Glutamatergic neuron (in vitro differentiated cells): Measurements from ENCODE around the gene PEX14. TPM values are rescaled to one million over a fixed set of nuclear protein-coding genes. Genes with fewer than 3 reads are reported as not detected.

ENCODE experiments used
- DNase-seq: peaks from one replicate; pipeline ENCODE4 v3.0.0; 2022
- H3K27ac Mint-ChIP-seq: one replicate; pipeline ENCODE4 v1.8.0; 2020; ENCODE audit warnings: mild to moderate bottlenecking, mixed read lengths, inconsistent platforms; ENCODE audit not compliant: unreplicated experiment
- H3K27me3 Mint-ChIP-seq: one replicate; pipeline ENCODE4 v1.8.0; 2020; ENCODE audit warnings: mild to moderate bottlenecking, moderate library complexity, mixed read lengths, inconsistent platforms; ENCODE audit not compliant: unreplicated experiment
- H3K36me3 Mint-ChIP-seq: one replicate; pipeline ENCODE4 v1.8.0; 2020; ENCODE audit warnings: mild to moderate bottlenecking, mixed read lengths, inconsistent platforms; ENCODE audit not compliant: unreplicated experiment
- H3K4me1 Mint-ChIP-seq: one replicate; pipeline ENCODE4 v1.8.0; 2020; ENCODE audit warnings: mild to moderate bottlenecking, low read depth, mixed read lengths, inconsistent platforms; ENCODE audit not compliant: unreplicated experiment
- H3K4me3 Mint-ChIP-seq: one replicate; pipeline ENCODE4 v1.8.0; 2020; ENCODE audit warnings: mild to moderate bottlenecking, mixed read lengths, inconsistent platforms; ENCODE audit not compliant: unreplicated experiment
- H3K9me3 Mint-ChIP-seq: one replicate; pipeline ENCODE4 v1.8.0; 2020; ENCODE audit warnings: mild to moderate bottlenecking, moderate library complexity, mixed read lengths, inconsistent platforms; ENCODE audit not compliant: unreplicated experiment
- CTCF ChIP-seq: fragments of 200-600 bp; sonication (generic); IDR thresholded peaks from one replicate; pipeline ENCODE4 v1.5.0; 2021; ENCODE audit not compliant: partially characterized antibody, unreplicated experiment
- total RNA-seq: library from RNA; stranded (reverse); fragmentation: NEBNext Ultra II Directional; extraction: Animal tissue kit (Norgen Biotek cat#: 25700); gene quantifications from one replicate; pipeline ENCODE4 v1.2.1, GENCODE V29; 2021; ENCODE audit not compliant: unreplicated experiment

The PEX14 gene
- total RNA-seq, 1 donor from 2014 or later: 25.8 TPM

DNA sequence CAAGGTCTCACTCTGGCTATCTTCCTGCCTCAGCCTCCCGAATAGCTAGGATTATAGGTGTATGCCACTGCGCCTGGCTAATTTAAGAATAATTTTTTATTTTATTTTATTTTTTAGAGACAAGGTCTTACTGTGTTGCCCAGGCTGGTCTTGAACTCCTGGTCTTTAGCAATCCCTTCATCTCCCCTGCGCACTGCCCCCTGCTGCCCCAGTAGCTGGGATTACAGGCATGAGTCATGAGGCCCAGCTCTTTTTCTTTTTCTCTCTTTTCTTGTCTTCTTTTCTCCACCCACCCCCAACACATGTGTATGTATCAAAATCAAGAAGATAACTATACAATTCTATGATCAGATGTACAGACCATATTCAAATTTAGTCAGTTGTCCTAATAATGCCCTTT lies 87.2 kb downstream of the PEX14 start:
- Mint-ChIP-seq H3K4me1 (peaks cover 7% of the 10 kb centered on the region), H3K27ac (no peak overlapping the region), H3K4me3 (no peak overlapping the region), H3K36me3 (peaks cover 7% of the 10 kb centered on the region), H3K27me3 (peaks cover under 1% of the 10 kb centered on the region), H3K9me3 (peaks cover 1% of the 10 kb centered on the region)
- no peak for DNase-seq
- TF ChIP-seq CTCF: no peak

GRCh38 chr1:10564063-10564462 lies 89.3 kb downstream of the PEX14 start:
- H3K27me3 Mint-ChIP-seq: no peaks in the 10 kb centered on the region
- H3K9me3 Mint-ChIP-seq: peaks cover 1% of the 10 kb centered on the region
- H3K4me1 Mint-ChIP-seq: peaks cover 6% of the 10 kb centered on the region
- H3K36me3 Mint-ChIP-seq: peaks cover 7% of the 10 kb centered on the region
- no peak overlapping the region for H3K27ac Mint-ChIP-seq
- no peak for DNase-seq
- no peak overlapping the region for H3K4me3 Mint-ChIP-seq
- TF ChIP-seq CTCF: no peak

- peaks cover 2% of the 10 kb centered on the region for H3K9me3 Mint-ChIP-seq
- no peak overlapping the region for H3K4me3 Mint-ChIP-seq
- peaks cover 2% of the 10 kb centered on the region for H3K27me3 Mint-ChIP-seq
- H3K4me1 Mint-ChIP-seq: no peaks in the 10 kb centered on the region
- DNase-seq: no peak
- no peak overlapping the region for H3K27ac Mint-ChIP-seq
- TF ChIP-seq CTCF: no peak
- no peaks in the 10 kb centered on the region for H3K36me3 Mint-ChIP-seq
Observed at GRCh38 chr1:10569531-10569930, 94.8 kb downstream of the PEX14 start.

GRCh38 chr1:10575616-10576015 lies 100.9 kb downstream of the PEX14 start:
- no peaks in the 10 kb centered on the region for H3K9me3 Mint-ChIP-seq
- H3K27ac Mint-ChIP-seq: no peak overlapping the region
- peaks cover 2% of the 10 kb centered on the region for H3K27me3 Mint-ChIP-seq
- H3K36me3 Mint-ChIP-seq: peaks cover 4% of the 10 kb centered on the region
- DNase-seq: no peak
- H3K4me1 Mint-ChIP-seq: no peaks in the 10 kb centered on the region
- no peak overlapping the region for H3K4me3 Mint-ChIP-seq
- TF ChIP-seq CTCF: no peak

DNA sequence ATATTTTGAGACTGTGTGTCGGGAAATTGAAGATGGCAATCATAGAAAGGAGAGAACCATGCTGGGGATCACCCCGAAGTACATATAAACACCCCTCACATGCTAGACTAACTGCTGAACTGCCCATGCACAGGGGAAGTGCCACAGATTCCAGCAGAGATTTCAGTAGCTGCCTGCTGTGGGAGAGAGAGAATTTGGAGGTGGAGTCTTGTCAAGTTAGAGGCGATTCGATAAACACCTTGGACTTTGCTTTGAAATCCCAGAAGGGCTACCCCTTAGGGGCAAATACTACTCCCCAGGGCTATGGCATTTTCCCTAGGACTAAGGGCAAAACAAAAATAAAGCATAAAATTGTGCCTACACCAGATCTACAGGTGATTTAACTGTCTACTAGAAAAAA lies 103.3 kb downstream of the PEX14 start:
- H3K27ac Mint-ChIP-seq: no peak overlapping the region
- TF ChIP-seq CTCF: no peak
- no peaks in the 10 kb centered on the region for H3K27me3 Mint-ChIP-seq
- peaks cover 1% of the 10 kb centered on the region for H3K9me3 Mint-ChIP-seq
- H3K4me3 Mint-ChIP-seq: no peak overlapping the region
- no peaks in the 10 kb centered on the region for H3K4me1 Mint-ChIP-seq
- H3K36me3 Mint-ChIP-seq: peaks cover 4% of the 10 kb centered on the region
- DNase-seq: no peak
